AG04449 (cell line): Measurements from ENCODE around the gene CYTH1.
A peak's percentile ranks its signal among the peaks of the same experiment; 100 is the strongest.

Experiments used
- CTCF ChIA-PET: fragments of 350-600 bp; formaldehyde crosslinking; extraction: SDS; loops from one replicate; lab custom pipeline; 2021; ENCODE audit warnings: antibody characterized with exemption; lab: Yijun Ruan, JAX
- POLR2A ChIA-PET: fragments of 400-600, 350-600 bp; formaldehyde crosslinking; extraction: SDS; loops from one replicate; lab custom pipeline; 2020; ENCODE audit warnings: antibody characterized with exemption, inconsistent platforms; lab: Yijun Ruan, JAX
- DNase-seq: peaks from one replicate; pipeline ENCODE4 v3.0.0-alpha.2; 2010; ENCODE audit warnings: low read depth, low spot score
- H3K4me3 ChIP-seq: 2 replicates; pipeline ENCODE4 v1.5.1; 2011; ENCODE audit warnings: low read depth, mild to moderate bottlenecking, control low read depth, low read length
- CTCF ChIP-seq: IDR thresholded peaks from one replicate; pipeline ENCODE4 v1.5.1; 2011; ENCODE audit warnings: mild to moderate bottlenecking, moderate library complexity, low read length, control low read depth, inconsistent platforms; ENCODE audit not compliant: insufficient read depth; ENCODE audit errors: missing control alignments

CYTH1 gene

GRCh38 chr17:78794399-78794798 is 12.3 kb upstream of the CYTH1 start:
- TF ChIP-seq CTCF, result no peak
- H3K4me3 ChIP-seq, result no peak overlapping the region
- no peak for DNase-seq
- ChIA-PET CTCF (no interaction called here), POLR2A (no interaction called here)

- ChIA-PET CTCF (no interaction called here), POLR2A (no interaction called here)
- no peak for TF ChIP-seq CTCF
- DNase-seq, result no peak
- H3K4me3 ChIP-seq, result no peak overlapping the region
Measured at GRCh38 chr17:78793968-78794367, 11.9 kb upstream of the CYTH1 start.

GRCh38 chr17:78793415-78793814 is 11.3 kb upstream of the CYTH1 start:
- H3K4me3 ChIP-seq, result no peak overlapping the region
- DNase-seq, result no peak
- POLR2A ChIA-PET, result no interaction called here
- TF ChIP-seq CTCF, result no peak
- CTCF ChIA-PET, result interaction anchor here (0.7 kb wide), 1 partner anchor 26 kb away, joined by 3 read pairs; no protein-coding TSS in a partner anchor

- no peak for TF ChIP-seq CTCF
- no peak for DNase-seq
- no peak overlapping the region for H3K4me3 ChIP-seq
- CTCF ChIA-PET, result interaction anchor here (1.2 to 3.6 kb wide), 2 partner anchors 7 to 15 kb away, joined by 3 to 21 read pairs; no protein-coding TSS in a partner anchor
- POLR2A ChIA-PET, result no interaction called here
Measured at GRCh38 chr17:78791840-78792709, 10.0 kb upstream of the CYTH1 start.

GRCh38 chr17:78790552-78790951 is 8.5 kb upstream of the CYTH1 start:
- no peak for DNase-seq
- POLR2A ChIA-PET, result interaction anchor here (0.6 kb wide), 1 partner anchor 27 kb away, joined by 3 read pairs; no protein-coding TSS in a partner anchor
- H3K4me3 ChIP-seq, result no peak overlapping the region
- no peak for TF ChIP-seq CTCF
- CTCF ChIA-PET, result interaction anchor here (0.8 to 3.6 kb wide), 2 partner anchors 9 to 44 kb away, joined by 4 to 21 read pairs; no protein-coding TSS in a partner anchor

GRCh38 chr17:78789663-78790181 is 7.6 kb upstream of the CYTH1 start:
- CTCF ChIA-PET, result interaction anchor here (0.9 to 3.6 kb wide), 5 partner anchors 10 to 293 kb away, joined by 3 to 21 read pairs (median 3); no protein-coding TSS in a partner anchor
- peak; percentile 50 for DNase-seq
- TF ChIP-seq CTCF, result no peak
- no peak overlapping the region for H3K4me3 ChIP-seq
- POLR2A ChIA-PET, result no interaction called here
